PFSK-1 (cell line): ENCODE results near the gene OGFR.

Experiments used
- FOXP2 ChIP-seq: optimal IDR thresholded peaks from 2 replicates; pipeline ENCODE3; 2011; ENCODE audit warnings: borderline replicate concordance, control low read depth, inconsistent platforms; ENCODE audit not compliant: insufficient read depth; ENCODE audit errors: extremely low read length, extremely low read depth
- POLR2AphosphoS5 ChIP-seq: IDR thresholded peaks from 2 replicates; pipeline ENCODE4 v1.6.1; 2012; ENCODE audit warnings: low read depth, mild to moderate bottlenecking, control low read depth, low read length, moderate library complexity
- SIN3A ChIP-seq: IDR thresholded peaks from 2 replicates; pipeline ENCODE4 v1.6.1; 2012; ENCODE audit warnings: mild to moderate bottlenecking, low read length, moderate library complexity, borderline replicate concordance; ENCODE audit not compliant: insufficient read depth
- TAF1 ChIP-seq: IDR thresholded peaks from 2 replicates; pipeline ENCODE4 v1.6.1; 2012; ENCODE audit warnings: low read length, control low read depth, borderline replicate concordance; ENCODE audit not compliant: insufficient read depth
- TF ChIP-seq, protein P1 (sequence below), 2 experiments: IDR thresholded peaks; 2 replicates each; pipeline versions ENCODE4 v1.6.1 to v1.8.0; 2011 to 2012; ENCODE audit warnings: low read depth in 2 of 2, low read length in 2 of 2, control low read depth in 1 of 2, inconsistent platforms in 1 of 2, mild to moderate bottlenecking in 1 of 2, moderate library complexity in 1 of 2; ENCODE audit not compliant: insufficient read depth in 1 of 2

Gene OGFR

DNA sequence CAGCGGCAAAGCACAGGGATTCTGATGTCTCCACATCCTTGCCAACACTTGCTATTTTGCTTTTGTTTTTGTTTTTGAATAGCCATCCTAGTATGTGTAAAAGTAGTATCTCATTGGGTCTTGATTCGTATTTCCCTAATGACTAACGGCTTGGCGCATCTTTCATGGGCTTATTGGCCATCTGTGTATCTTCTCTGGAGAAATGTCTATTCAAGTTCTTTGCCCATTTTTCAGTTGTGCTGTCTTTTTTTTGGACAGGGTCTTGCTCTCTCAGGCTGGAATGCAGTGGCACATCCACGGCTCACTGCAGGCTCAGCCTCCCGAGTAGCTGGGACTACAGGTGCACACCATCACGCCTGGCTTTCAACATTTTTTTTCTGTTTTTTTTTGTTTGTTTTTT, 39.5 kb downstream of the OGFR start:
- TF ChIP-seq SIN3A: no peak
- no peak for TF ChIP-seq POLR2AphosphoS5
- TF ChIP-seq FOXP2: no peak
- TF ChIP-seq, protein P1, sequence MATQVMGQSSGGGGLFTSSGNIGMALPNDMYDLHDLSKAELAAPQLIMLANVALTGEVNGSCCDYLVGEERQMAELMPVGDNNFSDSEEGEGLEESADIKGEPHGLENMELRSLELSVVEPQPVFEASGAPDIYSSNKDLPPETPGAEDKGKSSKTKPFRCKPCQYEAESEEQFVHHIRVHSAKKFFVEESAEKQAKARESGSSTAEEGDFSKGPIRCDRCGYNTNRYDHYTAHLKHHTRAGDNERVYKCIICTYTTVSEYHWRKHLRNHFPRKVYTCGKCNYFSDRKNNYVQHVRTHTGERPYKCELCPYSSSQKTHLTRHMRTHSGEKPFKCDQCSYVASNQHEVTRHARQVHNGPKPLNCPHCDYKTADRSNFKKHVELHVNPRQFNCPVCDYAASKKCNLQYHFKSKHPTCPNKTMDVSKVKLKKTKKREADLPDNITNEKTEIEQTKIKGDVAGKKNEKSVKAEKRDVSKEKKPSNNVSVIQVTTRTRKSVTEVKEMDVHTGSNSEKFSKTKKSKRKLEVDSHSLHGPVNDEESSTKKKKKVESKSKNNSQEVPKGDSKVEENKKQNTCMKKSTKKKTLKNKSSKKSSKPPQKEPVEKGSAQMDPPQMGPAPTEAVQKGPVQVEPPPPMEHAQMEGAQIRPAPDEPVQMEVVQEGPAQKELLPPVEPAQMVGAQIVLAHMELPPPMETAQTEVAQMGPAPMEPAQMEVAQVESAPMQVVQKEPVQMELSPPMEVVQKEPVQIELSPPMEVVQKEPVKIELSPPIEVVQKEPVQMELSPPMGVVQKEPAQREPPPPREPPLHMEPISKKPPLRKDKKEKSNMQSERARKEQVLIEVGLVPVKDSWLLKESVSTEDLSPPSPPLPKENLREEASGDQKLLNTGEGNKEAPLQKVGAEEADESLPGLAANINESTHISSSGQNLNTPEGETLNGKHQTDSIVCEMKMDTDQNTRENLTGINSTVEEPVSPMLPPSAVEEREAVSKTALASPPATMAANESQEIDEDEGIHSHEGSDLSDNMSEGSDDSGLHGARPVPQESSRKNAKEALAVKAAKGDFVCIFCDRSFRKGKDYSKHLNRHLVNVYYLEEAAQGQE (IDR thresholded peaks at IDR 0.05; ENCODE audit: insufficient read depth in 1 of 2, low read depth in 2 of 2, low read length in 2 of 2): no peak
- no peak for TF ChIP-seq TAF1

DNA sequence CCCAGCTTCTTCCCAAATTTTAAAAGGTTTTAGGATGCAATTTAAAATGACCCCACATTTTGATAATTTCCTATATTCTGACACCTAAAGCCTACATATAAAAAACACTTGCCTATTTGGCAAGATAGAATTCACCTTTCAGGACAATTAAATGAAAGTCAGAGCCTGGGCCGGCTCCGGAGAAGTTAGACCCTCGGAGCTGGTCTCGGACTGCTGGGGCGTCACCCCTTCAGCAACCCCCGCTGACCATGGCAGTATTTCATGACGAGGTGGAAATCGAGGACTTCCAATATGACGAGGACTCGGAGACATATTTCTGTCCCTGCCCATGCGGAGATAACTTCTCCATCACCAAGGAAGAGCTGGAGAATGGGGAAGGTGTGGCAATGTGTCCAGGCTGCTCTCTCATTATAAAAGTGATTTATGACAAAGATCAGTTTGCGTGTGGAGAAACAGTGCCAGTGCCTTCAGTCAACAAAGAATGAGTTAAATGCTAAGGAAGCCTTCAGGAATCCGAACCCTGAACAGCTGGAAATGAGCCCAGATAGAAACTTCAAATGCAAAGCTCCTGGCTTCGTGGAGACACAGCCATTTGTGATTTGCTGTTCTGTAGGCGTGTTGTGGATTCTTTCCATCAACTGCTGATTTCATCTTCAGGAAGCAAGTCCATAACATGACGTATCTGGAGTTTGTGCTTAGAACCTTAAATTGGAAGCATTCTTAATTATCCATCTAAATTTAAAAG, 41.0 kb downstream of the OGFR start:
- TF ChIP-seq POLR2AphosphoS5: no peak
- no peak for TF ChIP-seq TAF1
- TF ChIP-seq, protein P1 (IDR thresholded peaks at IDR 0.05; ENCODE audit: insufficient read depth in 1 of 2, low read depth in 2 of 2, low read length in 2 of 2): no peak
- TF ChIP-seq FOXP2: no peak
- TF ChIP-seq SIN3A: no peak

DNA sequence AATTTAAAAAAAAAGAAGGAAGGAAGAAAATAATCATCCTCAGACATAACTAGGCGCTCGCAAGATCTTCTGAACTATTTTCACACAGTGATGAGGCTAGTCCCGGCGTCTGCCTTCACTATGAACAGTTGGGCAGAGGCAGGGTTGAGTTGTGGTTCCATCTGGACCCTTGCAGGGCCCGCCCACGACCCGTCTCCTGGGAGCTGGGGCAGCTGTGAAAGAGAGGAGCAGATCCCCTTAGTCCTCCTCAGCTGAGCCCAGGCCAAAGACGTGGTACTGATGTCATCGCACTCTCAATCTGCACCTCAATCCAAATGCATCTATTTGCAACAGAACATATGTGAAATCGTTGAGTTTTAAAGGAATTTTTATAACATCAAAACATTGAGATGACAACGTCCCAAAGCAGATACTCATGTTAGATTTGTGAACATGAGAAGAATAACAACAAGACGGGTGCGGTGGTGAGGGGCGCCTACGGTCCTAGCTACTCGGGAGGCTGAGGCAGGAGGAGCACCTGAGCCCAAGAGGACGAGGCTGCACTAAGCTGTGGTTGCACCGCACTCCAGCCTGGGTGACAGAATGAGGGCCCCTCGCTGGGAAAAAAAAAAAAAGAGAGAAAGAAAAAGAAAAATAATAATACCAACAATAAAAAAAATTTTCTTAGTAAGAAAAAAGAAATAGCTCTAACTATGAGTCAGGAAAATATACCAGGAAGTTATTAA, 41.7 kb downstream of the OGFR start:
- TF ChIP-seq TAF1 (no peak), SIN3A (no peak), FOXP2 (no peak), POLR2AphosphoS5 (no peak)
- TF ChIP-seq, protein P1 (IDR thresholded peaks at IDR 0.05; ENCODE audit: insufficient read depth in 1 of 2, low read depth in 2 of 2, low read length in 2 of 2): no peak

DNA sequence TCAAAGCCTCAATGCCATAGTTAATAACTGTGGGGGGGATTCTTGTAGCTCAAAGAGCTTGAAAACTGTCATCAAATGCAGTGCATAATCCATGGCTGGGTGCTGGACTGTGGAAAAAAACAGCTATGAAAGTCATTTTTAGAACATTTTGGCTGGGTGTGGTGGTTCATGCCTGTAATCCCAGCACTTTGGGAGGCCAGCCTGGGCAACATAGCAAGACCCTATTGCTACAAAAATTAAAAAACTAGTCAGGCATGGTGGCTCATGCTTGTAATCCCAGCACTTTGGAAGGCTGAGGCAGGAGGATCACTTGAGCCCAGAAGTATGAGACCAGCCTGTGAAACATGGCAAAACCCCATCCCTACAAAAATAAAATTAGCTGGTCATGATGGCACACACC, 44.8 kb downstream of the OGFR start:
- TF ChIP-seq, protein P1 (IDR thresholded peaks at IDR 0.05; ENCODE audit: insufficient read depth in 1 of 2, low read depth in 2 of 2, low read length in 2 of 2): no peak
- TF ChIP-seq POLR2AphosphoS5: no peak
- no peak for TF ChIP-seq TAF1
